ENCODE data around the gene LSM3.
A peak's percentile ranks its signal among the peaks of the same experiment; 100 is the strongest.

The LSM3 gene

GRCh38 chr3:14200276-14200675 is 21.7 kb downstream of the LSM3 start:
- no peak for DNase-seq (ENCODE audit: low read depth, low spot score)

- no peak for DNase-seq (ENCODE audit: low read depth, low spot score)
Observed at GRCh38 chr3:14200841-14201240, 22.2 kb downstream of the LSM3 start.

- DNase-seq (ENCODE audit: low read depth, low spot score): no peak
Observed at GRCh38 chr3:14201940-14202684, 23.5 kb downstream of the LSM3 start.

- no peak for DNase-seq (ENCODE audit: low read depth, low spot score)
Observed at GRCh38 chr3:14202874-14203520, 24.4 kb downstream of the LSM3 start.

- no peak for DNase-seq (ENCODE audit: low read depth, low spot score)
Observed at GRCh38 chr3:14203521-14204079, 25.0 kb downstream of the LSM3 start.

- no peak for DNase-seq (ENCODE audit: low read depth, low spot score)
Observed at GRCh38 chr3:14204515-14205284, 26.1 kb downstream of the LSM3 start.

GRCh38 chr3:14206548-14207177 is 28.0 kb downstream of the LSM3 start:
- DNase-seq (ENCODE audit: low read depth, low spot score): no peak

- DNase-seq (ENCODE audit: low read depth, low spot score): no peak
Observed at GRCh38 chr3:14208168-14208567, 29.6 kb downstream of the LSM3 start.

- no peak for DNase-seq (ENCODE audit: low read depth, low spot score)
Observed at GRCh38 chr3:14208977-14209394, 30.4 kb downstream of the LSM3 start.

GRCh38 chr3:14209581-14210289 is 31.1 kb downstream of the LSM3 start:
- no peak for DNase-seq (ENCODE audit: low read depth, low spot score)

- DNase-seq (ENCODE audit: low read depth, low spot score): no peak
Observed at GRCh38 chr3:14210290-14210688, 31.7 kb downstream of the LSM3 start.

GRCh38 chr3:14210843-14211594 is 32.4 kb downstream of the LSM3 start:
- DNase-seq (ENCODE audit: low read depth, low spot score): no peak

GRCh38 chr3:14211621-14212020 is 33.0 kb downstream of the LSM3 start:
- no peak for DNase-seq (ENCODE audit: low read depth, low spot score)

- no peak for DNase-seq (ENCODE audit: low read depth, low spot score)
Observed at GRCh38 chr3:14212032-14212431, 33.4 kb downstream of the LSM3 start.

- DNase-seq (ENCODE audit: low read depth, low spot score): no peak
Observed at GRCh38 chr3:14213066-14213774, 34.6 kb downstream of the LSM3 start.

- no peak for DNase-seq (ENCODE audit: low read depth, low spot score)
Observed at GRCh38 chr3:14214764-14215163, 36.1 kb downstream of the LSM3 start.

- peak; percentile 41 for DNase-seq (ENCODE audit: low read depth, low spot score)
Observed at GRCh38 chr3:14216257-14217048, 37.8 kb downstream of the LSM3 start.

- DNase-seq (ENCODE audit: low read depth, low spot score): no peak
Observed at GRCh38 chr3:14218355-14218754, 39.7 kb downstream of the LSM3 start.

- no peak for DNase-seq (ENCODE audit: low read depth, low spot score)
Observed at GRCh38 chr3:14220933-14221332, 42.3 kb downstream of the LSM3 start.

Data from activated naive CD8-positive, alpha-beta T cell treated with anti-CD3 and anti-CD28 coated beads, Interleukin-2, amount 50 U/mL, for 16 hours (primary cell).